Measurements from ENCODE around the gene ATP2C2.

DNA sequence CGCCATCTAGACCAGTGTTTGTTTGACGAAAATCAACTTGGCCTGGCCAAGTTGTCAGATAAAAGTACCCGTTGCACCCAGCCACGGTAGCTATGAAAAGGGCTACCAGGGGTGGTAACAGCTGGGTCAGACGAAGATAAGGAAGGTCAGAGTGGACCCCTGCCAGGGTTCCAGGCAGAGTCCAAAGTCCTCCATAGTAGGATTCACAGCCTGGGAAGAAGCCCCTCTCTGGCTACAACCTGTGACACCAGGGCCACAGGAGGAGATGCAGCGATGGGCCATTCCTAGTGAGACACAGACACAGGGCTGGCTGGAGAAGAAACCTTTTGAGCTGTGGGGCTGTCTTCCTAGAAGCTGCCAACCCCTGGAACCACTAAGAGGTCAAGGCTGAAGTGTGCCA, 96.8 kb downstream of the ATP2C2 start:
- TF ChIP-seq, protein P1, sequence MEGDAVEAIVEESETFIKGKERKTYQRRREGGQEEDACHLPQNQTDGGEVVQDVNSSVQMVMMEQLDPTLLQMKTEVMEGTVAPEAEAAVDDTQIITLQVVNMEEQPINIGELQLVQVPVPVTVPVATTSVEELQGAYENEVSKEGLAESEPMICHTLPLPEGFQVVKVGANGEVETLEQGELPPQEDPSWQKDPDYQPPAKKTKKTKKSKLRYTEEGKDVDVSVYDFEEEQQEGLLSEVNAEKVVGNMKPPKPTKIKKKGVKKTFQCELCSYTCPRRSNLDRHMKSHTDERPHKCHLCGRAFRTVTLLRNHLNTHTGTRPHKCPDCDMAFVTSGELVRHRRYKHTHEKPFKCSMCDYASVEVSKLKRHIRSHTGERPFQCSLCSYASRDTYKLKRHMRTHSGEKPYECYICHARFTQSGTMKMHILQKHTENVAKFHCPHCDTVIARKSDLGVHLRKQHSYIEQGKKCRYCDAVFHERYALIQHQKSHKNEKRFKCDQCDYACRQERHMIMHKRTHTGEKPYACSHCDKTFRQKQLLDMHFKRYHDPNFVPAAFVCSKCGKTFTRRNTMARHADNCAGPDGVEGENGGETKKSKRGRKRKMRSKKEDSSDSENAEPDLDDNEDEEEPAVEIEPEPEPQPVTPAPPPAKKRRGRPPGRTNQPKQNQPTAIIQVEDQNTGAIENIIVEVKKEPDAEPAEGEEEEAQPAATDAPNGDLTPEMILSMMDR (IDR thresholded peaks at IDR 0.05; ENCODE audit: insufficient read depth, low read length), result no peak
- TF ChIP-seq POLR2AphosphoS5 (IDR thresholded peaks at IDR 0.05; ENCODE audit: low read depth) (no peak), GABPA (IDR thresholded peaks at IDR 0.05; ENCODE audit: low read depth) (no peak), SPI1 (IDR thresholded peaks at IDR 0.05; ENCODE audit: borderline replicate concordance, low read depth) (no peak)
- TF ChIP-seq, protein P2, sequence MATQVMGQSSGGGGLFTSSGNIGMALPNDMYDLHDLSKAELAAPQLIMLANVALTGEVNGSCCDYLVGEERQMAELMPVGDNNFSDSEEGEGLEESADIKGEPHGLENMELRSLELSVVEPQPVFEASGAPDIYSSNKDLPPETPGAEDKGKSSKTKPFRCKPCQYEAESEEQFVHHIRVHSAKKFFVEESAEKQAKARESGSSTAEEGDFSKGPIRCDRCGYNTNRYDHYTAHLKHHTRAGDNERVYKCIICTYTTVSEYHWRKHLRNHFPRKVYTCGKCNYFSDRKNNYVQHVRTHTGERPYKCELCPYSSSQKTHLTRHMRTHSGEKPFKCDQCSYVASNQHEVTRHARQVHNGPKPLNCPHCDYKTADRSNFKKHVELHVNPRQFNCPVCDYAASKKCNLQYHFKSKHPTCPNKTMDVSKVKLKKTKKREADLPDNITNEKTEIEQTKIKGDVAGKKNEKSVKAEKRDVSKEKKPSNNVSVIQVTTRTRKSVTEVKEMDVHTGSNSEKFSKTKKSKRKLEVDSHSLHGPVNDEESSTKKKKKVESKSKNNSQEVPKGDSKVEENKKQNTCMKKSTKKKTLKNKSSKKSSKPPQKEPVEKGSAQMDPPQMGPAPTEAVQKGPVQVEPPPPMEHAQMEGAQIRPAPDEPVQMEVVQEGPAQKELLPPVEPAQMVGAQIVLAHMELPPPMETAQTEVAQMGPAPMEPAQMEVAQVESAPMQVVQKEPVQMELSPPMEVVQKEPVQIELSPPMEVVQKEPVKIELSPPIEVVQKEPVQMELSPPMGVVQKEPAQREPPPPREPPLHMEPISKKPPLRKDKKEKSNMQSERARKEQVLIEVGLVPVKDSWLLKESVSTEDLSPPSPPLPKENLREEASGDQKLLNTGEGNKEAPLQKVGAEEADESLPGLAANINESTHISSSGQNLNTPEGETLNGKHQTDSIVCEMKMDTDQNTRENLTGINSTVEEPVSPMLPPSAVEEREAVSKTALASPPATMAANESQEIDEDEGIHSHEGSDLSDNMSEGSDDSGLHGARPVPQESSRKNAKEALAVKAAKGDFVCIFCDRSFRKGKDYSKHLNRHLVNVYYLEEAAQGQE (IDR thresholded peaks at IDR 0.05; ENCODE audit: insufficient replicate concordance, low read depth), result no peak

Measured in HL-60 (cell line).